HepG2 (cell line): ENCODE results near the gene ALX3. TPM values are rescaled to one million over a fixed set of nuclear protein-coding genes. Genes with fewer than 3 reads are reported as not detected.

ENCODE experiments used
- ATAC-seq: fragments of 200-7000 bp; cut with Tn5 transposase; 3 replicates; pipeline ENCODE4 v1.9.1; 2020; ENCODE audit warnings: mild to moderate bottlenecking, moderate library complexity
- BruUV-seq: library from RNA; stranded (reverse); fragments of 400-500 nt; replicated peaks from 2 replicates; lab custom pipeline; 2021; lab: Mats Ljungman, UMichigan
- CTCF ChIA-PET: fragments of 300-600 bp; formaldehyde crosslinking; extraction: SDS; loops from one replicate; lab custom pipeline; 2021; ENCODE audit warnings: low total read pairs, inconsistent platforms, low intra/inter-chr PET ratio; lab: Yijun Ruan, JAX
- POLR2A ChIA-PET: fragments of 350-600 bp; sonication (Branson Sonifier 250); formaldehyde crosslinking; loops from one replicate; lab custom pipeline; 2020; ENCODE audit warnings: antibody characterized with exemption, inconsistent platforms; lab: Yijun Ruan, JAX
- DNase-seq: peaks from one replicate; pipeline ENCODE4 v3.0.0-alpha.2; 2015; ENCODE audit warnings: low spot score
- FAIRE-seq: peaks from 3 replicates; lab custom pipeline; 2011; peaks lifted over from hg19 to GRCh38; lab: Jason Lieb, UNC
- H2AFZ ChIP-seq: one replicate; pipeline ENCODE4 v1.6.1; 2011; ENCODE audit warnings: low read length, inconsistent platforms
- H3K27ac ChIP-seq: fragments of 300-600 bp; 3 replicates; pipeline ENCODE4 v1.8.0; 2011; ENCODE audit warnings: mixed run types, mild to moderate bottlenecking, mixed read lengths, low read length, inconsistent platforms; ENCODE audit not compliant: insufficient read depth; ENCODE audit errors: extremely low read length
- H3K27me3 ChIP-seq, 2 experiments: fragments of 200-600 bp in 1 of 2; 2 replicates in 1 of 2; 3 replicates in 1 of 2; pipeline versions ENCODE4 v1.6.0 to v1.8.0; 2011; ENCODE audit warnings: low read length in 2 of 2, mild to moderate bottlenecking in 2 of 2, moderate library complexity in 2 of 2, inconsistent platforms in 1 of 2; ENCODE audit not compliant: insufficient read depth in 2 of 2, control insufficient read depth in 1 of 2
- H3K36me3 ChIP-seq, 2 experiments: fragments of 200-600 bp in 1 of 2; replicated peaks in 1 of 2; 2 replicates in 1 of 2; 3 replicates in 1 of 2; pipeline versions ENCODE4 v1.5.1 to v1.8.0; 2011; ENCODE audit warnings: low read length in 2 of 2, inconsistent platforms in 1 of 2; ENCODE audit not compliant: insufficient read depth in 2 of 2, control insufficient read depth in 1 of 2
- H3K4me1 ChIP-seq: 2 replicates; pipeline ENCODE4 v1.5.1; 2012; ENCODE audit warnings: low read length, inconsistent platforms; ENCODE audit not compliant: insufficient read depth
- H3K4me2 ChIP-seq: 2 replicates; pipeline ENCODE4 v1.6.0; 2011; ENCODE audit warnings: low read depth, low read length, inconsistent platforms
- H3K4me3 ChIP-seq, 3 experiments: fragments of 200-600 bp in 1 of 3; sonication (generic), shearing (Covaris generic) in 1 of 3; replicated peaks in 1 of 3; 2 replicates each; pipeline ENCODE4 v1.5.1; 2011 to 2016; ENCODE audit warnings: low read length in 3 of 3, inconsistent platforms in 2 of 3, low read depth in 2 of 3, mild to moderate bottlenecking in 2 of 3, control low read depth in 1 of 3, mixed read lengths in 1 of 3; ENCODE audit not compliant: insufficient read depth in 1 of 3
- H3K79me2 ChIP-seq: one replicate; pipeline ENCODE4 v1.6.1; 2011; ENCODE audit warnings: low read length, inconsistent platforms; ENCODE audit not compliant: insufficient read depth
- H3K9ac ChIP-seq: 2 replicates; pipeline ENCODE4 v1.6.0; 2011; ENCODE audit warnings: mild to moderate bottlenecking, low read depth, low read length, inconsistent platforms; ENCODE audit not compliant: insufficient read depth
- H3K9me3 ChIP-seq: 2 replicates; pipeline ENCODE4 v1.5.1; 2012; ENCODE audit warnings: mild to moderate bottlenecking, low read length
- H4K20me1 ChIP-seq: 2 replicates; pipeline ENCODE4 v1.6.0; 2011; ENCODE audit warnings: inconsistent platforms, mild to moderate bottlenecking, low read length, moderate library complexity; ENCODE audit not compliant: insufficient read depth
- BHLHE40 ChIP-seq: IDR thresholded peaks from 2 replicates; pipeline ENCODE4 v1.6.1; 2011; ENCODE audit warnings: low read length, improper control_type of control experiment
- CBX5 ChIP-seq: sonication (generic); formaldehyde crosslinking; IDR thresholded peaks from 2 replicates; pipeline ENCODE4 v1.4.0; 2020; ENCODE audit warnings: missing genetic modification reagents, borderline replicate concordance
- DNMT1 ChIP-seq: sonication (generic); formaldehyde crosslinking; IDR thresholded peaks from 2 replicates; pipeline ENCODE4 v1.5.1; 2020; ENCODE audit warnings: mild to moderate bottlenecking, missing genetic modification reagents
- FOXO1 ChIP-seq: sonication (generic); formaldehyde crosslinking; IDR thresholded peaks from 2 replicates; pipeline ENCODE4 v1.4.0; 2020; ENCODE audit warnings: missing genetic modification reagents
- GTF3A ChIP-seq: sonication (generic); formaldehyde crosslinking; conservative IDR thresholded peaks from 2 replicates; pipeline ENCODE4 v1.4.0; 2020; ENCODE audit warnings: mild to moderate bottlenecking, missing genetic modification reagents
- MAFF ChIP-seq: IDR thresholded peaks from 2 replicates; pipeline ENCODE4 v1.6.1; 2011; ENCODE audit warnings: low read depth, low read length, improper control_type of control experiment
- MYC ChIP-seq: sonication (generic); formaldehyde crosslinking; IDR thresholded peaks from 2 replicates; pipeline ENCODE4 v1.9.0; 2021; ENCODE audit warnings: missing genetic modification reagents, borderline replicate concordance
- NFIC ChIP-seq: IDR thresholded peaks from 2 replicates; pipeline ENCODE4 v1.6.1; 2012; ENCODE audit warnings: mild to moderate bottlenecking, low read length, inconsistent platforms
- NFKBIZ ChIP-seq: IDR thresholded peaks from 2 replicates; pipeline ENCODE4 v1.6.1; 2018; ENCODE audit warnings: missing genetic modification reagents, missing compliant biosample characterization
- PTBP1 ChIP-seq: fragments of 200-400 bp; formaldehyde crosslinking; IDR thresholded peaks from 2 replicates; pipeline ENCODE4 v1.6.1; 2018; ENCODE audit warnings: low read length, low read depth; ENCODE audit not compliant: poor library complexity, severe bottlenecking
- RAD21 ChIP-seq: fragments of 450-650 bp; formaldehyde crosslinking; IDR thresholded peaks from 2 replicates; pipeline ENCODE4 v1.5.0; 2020; ENCODE audit warnings: mild to moderate bottlenecking
- XBP1 ChIP-seq: sonication (generic); formaldehyde crosslinking; IDR thresholded peaks from 2 replicates; pipeline ENCODE4 v1.5.0; 2020; ENCODE audit warnings: missing genetic modification reagents
- ZHX2 ChIP-seq, 2 experiments: sonication (generic) in 1 of 2; formaldehyde crosslinking in 1 of 2; IDR thresholded peaks; 2 replicates each; pipeline versions ENCODE4 v1.6.1 to v1.9.0; 2014 to 2022; ENCODE audit warnings: antibody characterized with exemption in 1 of 2, borderline replicate concordance in 1 of 2, inconsistent platforms in 1 of 2, low read depth in 1 of 2, missing genetic modification reagents in 1 of 2
- ZNF124 ChIP-seq: sonication (generic); formaldehyde crosslinking; IDR thresholded peaks from 2 replicates; pipeline ENCODE4 v1.4.0; 2020; ENCODE audit warnings: missing genetic modification reagents
- ZNF556 ChIP-seq: sonication (generic); formaldehyde crosslinking; IDR thresholded peaks from 2 replicates; pipeline ENCODE4 v1.4.0; 2020; ENCODE audit warnings: mild to moderate bottlenecking, missing genetic modification reagents, borderline replicate concordance
- ZNF558 ChIP-seq: sonication (generic); formaldehyde crosslinking; IDR thresholded peaks from 2 replicates; pipeline ENCODE4 v1.9.0; 2022; ENCODE audit warnings: mild to moderate bottlenecking, missing genetic modification reagents, borderline replicate concordance
- ZNF660 ChIP-seq: sonication (generic); formaldehyde crosslinking; IDR thresholded peaks from 2 replicates; pipeline ENCODE4 v1.5.1; 2020; ENCODE audit warnings: mild to moderate bottlenecking, low read depth, missing genetic modification reagents, borderline replicate concordance
- ZNF766 ChIP-seq: sonication (generic); formaldehyde crosslinking; IDR thresholded peaks from 2 replicates; pipeline ENCODE4 v1.5.0; 2020; ENCODE audit warnings: missing genetic modification reagents, borderline replicate concordance
- WGBS: methylation state at CpG from one replicate; pipeline ENCODE4 v1.1.6; 2017; ENCODE audit warnings: low lambda C conversion rate; 5-methylcytosine and 5-hydroxymethylcytosine counted together
- in situ Hi-C: cut with HindIII; loops from 2 replicates; pipeline ENCODE4 v1.10.0; 2017; ENCODE audit warnings: low pct_unique_long_range_greater_than_20kb; ENCODE audit not compliant: extremely low pct_ligation_motif_present
- intact Hi-C: fragments of 100-400 bp; cut with micrococcal nuclease; formaldehyde crosslinking; loops from one replicate; pipeline ENCODE4 v1.10.0; 2022; ENCODE audit not compliant: unreplicated experiment
- polyA plus RNA-seq, 8 experiments: library from polyadenylated mRNA; depleted of rRNA in 3 of 8; stranded (reverse) in 7 of 8; unstranded in 1 of 8; fragments of >200 nt; fragmentation: Illumina TruSeq in 4 of 8; extraction: Trizol in 4 of 8; gene quantifications; 2 replicates each; pipeline versions ENCODE4 v1.2.1 to v1.2.3, GENCODE V29; 2011 to 2016; ENCODE audit warnings: low read depth in 4 of 8, missing spikeins in 1 of 8, mixed read lengths in 1 of 8; ENCODE audit not compliant: insufficient read depth in 1 of 8
- total RNA-seq, 5 experiments: library from RNA; depleted of rRNA; stranded (reverse); fragments of >200 nt; fragmentation: Illumina TruSeq; extraction: Trizol; gene quantifications; 2 replicates each; pipeline ENCODE4 v1.2.3, GENCODE V29; 2016; ENCODE audit warnings: low read depth in 1 of 5

ALX3 gene
- total and polyA plus RNA-seq, 2 of the 13 experiments (the other 11 are each of a cell fraction or from before 2014, with no cell fraction given): not detected

- TF ChIP-seq MYC (CRISPR knock-in tag): peak; percentile 58; the same call in 1 of the 2 replicates
- 0 out of 2 replicates have a peak, but pooled peaks have one; percentile 5 for TF ChIP-seq MAFF
- 0 out of 2 replicates have a peak, but pooled peaks have one; percentile 38 for TF ChIP-seq BHLHE40
- 0 out of 2 replicates have a peak, but pooled peaks have one; percentile 14 for TF ChIP-seq FOXO1
- TF ChIP-seq RAD21 (CRISPR knock-in tag): peak; percentile 81
These were observed 35.8 kb upstream of the ALX3 start (continued) for GRCh38 chr1:110106013-110106941.

GRCh38 chr1:110102081-110102480, 31.6 kb upstream of the ALX3 start:
- H3K4me3 ChIP-seq: no peak overlapping the region
- no peak for ATAC-seq
- FAIRE-seq: no peak
- no peaks in the 10 kb centered on the region for H3K9me3 ChIP-seq
- H3K4me1 ChIP-seq: peaks cover 18% of the 10 kb centered on the region
- no peaks in the 10 kb centered on the region for H3K36me3 ChIP-seq
- no peaks in the 10 kb centered on the region for H4K20me1 ChIP-seq
- H3K27me3 ChIP-seq: peaks cover 1 to 36% of the 10 kb centered on the region in 2 experiments
- no peak for DNase-seq
- intact Hi-C loops: no loop called here
- 34% methylated on average over 7 of the region's 7 CpGs for WGBS
- no TSS peak for BruUV-seq
- no peaks in the 10 kb centered on the region for H3K79me2 ChIP-seq
- no peak overlapping the region for H2AFZ ChIP-seq
- CTCF ChIA-PET: no interaction called here
- no peak overlapping the region for H3K27ac ChIP-seq
- H3K4me2 ChIP-seq: no peak overlapping the region
- in situ Hi-C loops: no loop called here
- POLR2A ChIA-PET: no interaction called here
- no peak overlapping the region for H3K9ac ChIP-seq
- no peak for TF ChIP-seq DNMT1 (CRISPR knock-in tag)
- no peak for TF ChIP-seq ZNF558 (CRISPR knock-in tag)
- TF ChIP-seq ZNF660 (CRISPR knock-in tag): no peak
- no peak for TF ChIP-seq XBP1
- no peak for TF ChIP-seq NFIC
- TF ChIP-seq CBX5 (CRISPR knock-in tag): no peak
- no peak for TF ChIP-seq ZHX2 (IDR thresholded peaks at IDR 0.05; ENCODE audit: low read depth)
- no peak for TF ChIP-seq ZHX2 (CRISPR knock-in tag; IDR thresholded peaks at IDR 0.05; ENCODE audit: borderline replicate concordance)
- no peak for TF ChIP-seq ZNF124
- no peak for TF ChIP-seq NFKBIZ (CRISPR knock-in tag)
- TF ChIP-seq BHLHE40: no peak
- no peak for TF ChIP-seq ZNF766
- TF ChIP-seq PTBP1: no peak
- no peak for TF ChIP-seq GTF3A (CRISPR knock-in tag)
- no peak for TF ChIP-seq ZNF556 (CRISPR knock-in tag)
